ENCODE results near the gene C11orf54.
"Not testable (repeated sequence)": the region's sequence is repeated elsewhere in the genome, so short reads cannot be mapped to it uniquely, and the experiment has no call there.

C11orf54 gene

GRCh38 chr11:93734427-93735222 is 6.8 kb upstream of the C11orf54 start:
- no peak for DNase-seq

- DNase-seq: no peak
Observed at GRCh38 chr11:93735627-93736026, 5.8 kb upstream of the C11orf54 start.

GRCh38 chr11:93736129-93736528 is 5.3 kb upstream of the C11orf54 start:
- DNase-seq: no peak

GRCh38 chr11:93737904-93738612 is 3.4 kb upstream of the C11orf54 start:
- DNase-seq: no peak

- no peak for DNase-seq
Observed at GRCh38 chr11:93738647-93739081, 2.8 kb upstream of the C11orf54 start.

GRCh38 chr11:93740031-93740729 is 1.3 kb upstream of the C11orf54 start:
- DNase-seq: no peak

GRCh38 chr11:93740730-93741093 is 760 bp upstream of the C11orf54 start:
- DNase-seq: peak; percentile 82 to 87

GRCh38 chr11:93741882-93742226 is 382 bp downstream of the C11orf54 start:
- peak; percentile 64 to 73 for DNase-seq

GRCh38 chr11:93743291-93743690 is 1.8 kb downstream of the C11orf54 start:
- DNase-seq: no peak

GRCh38 chr11:93744669-93745004 is 3.2 kb downstream of the C11orf54 start:
- no peak for DNase-seq

GRCh38 chr11:93745005-93745755 is 3.7 kb downstream of the C11orf54 start:
- DNase-seq: not testable (repeated sequence)

- DNase-seq: no peak
Observed at GRCh38 chr11:93746101-93746500, 4.6 kb downstream of the C11orf54 start.

- no peak for DNase-seq
Observed at GRCh38 chr11:93747122-93747521, 5.7 kb downstream of the C11orf54 start.

- no peak for DNase-seq
Observed at GRCh38 chr11:93751001-93751400, 9.5 kb downstream of the C11orf54 start.

GRCh38 chr11:93753241-93753640 is 11.8 kb downstream of the C11orf54 start:
- DNase-seq: no peak

- no peak for DNase-seq
Observed at GRCh38 chr11:93756748-93757147, 15.3 kb downstream of the C11orf54 start.

- no peak for DNase-seq
Observed at GRCh38 chr11:93757301-93757700, 15.8 kb downstream of the C11orf54 start.

GRCh38 chr11:93757924-93758865 is 16.7 kb downstream of the C11orf54 start:
- no peak for DNase-seq

GRCh38 chr11:93759123-93759522 is 17.7 kb downstream of the C11orf54 start:
- not testable (repeated sequence) for DNase-seq

GRCh38 chr11:93761910-93762309 is 20.4 kb downstream of the C11orf54 start:
- DNase-seq: no peak

- no peak for DNase-seq
Observed at GRCh38 chr11:93765551-93765950, 24.1 kb downstream of the C11orf54 start.

GRCh38 chr11:93766504-93766903 is 25.0 kb downstream of the C11orf54 start:
- DNase-seq: no peak
